Pancreas (tissue), 10 donors: Measurements from ENCODE around the gene DEFB127. TPM values are rescaled to one million over a fixed set of nuclear protein-coding genes. Genes with fewer than 3 reads are reported as not detected.
"Not testable (repeated sequence)": the region's sequence is repeated elsewhere in the genome, so short reads cannot be mapped to it uniquely, and the experiment has no call there.

Experiments
- ATAC-seq, 4 donors: fragments of 200-7000 bp; cut with Tn5 transposase; one replicate each; pipeline versions ENCODE4 v1.8.0 to v1.9.1; 2020; ENCODE audit warnings: mild to moderate bottlenecking in 4 of 4, moderate library complexity in 4 of 4
- DNase-seq, 6 donors: peaks; one replicate each; pipeline ENCODE4 v3.0.0-alpha.2; 2020
- FAIRE-seq: peaks from 2 replicates; lab custom pipeline; 2012; peaks lifted over from hg19 to GRCh38; lab: Jason Lieb, UNC
- H3K27ac ChIP-seq, 4 donors: fragments of 200-600 bp; sonication (generic); 1 replicate in 3 of 4; 2 replicates in 1 of 4; pipeline versions ENCODE4 v1.5.0 to v1.8.0; 2020
- H3K27me3 ChIP-seq, 4 donors: fragments of 200-600 bp; one replicate each; pipeline ENCODE4 v1.8.0; 2021
- H3K36me3 ChIP-seq, 3 donors: fragments of 200-600 bp; sonication (generic) in 1 of 3; one replicate each; pipeline versions ENCODE4 v1.5.0 to v1.8.0; 2020 to 2021
- H3K4me1 ChIP-seq, 3 donors: fragments of 200-600 bp; one replicate each; pipeline ENCODE4 v1.8.0; 2021
- H3K4me3 ChIP-seq, 4 donors: fragments of 200-600 bp; sonication (generic) in 2 of 4; one replicate each; pipeline versions ENCODE4 v1.5.0 to v1.8.0; 2020 to 2021
- H3K9me3 ChIP-seq, 4 donors: fragments of 200-600 bp; one replicate each; pipeline ENCODE4 v1.8.0; 2021
- CTCF ChIP-seq, 4 donors: fragments of 200-600 bp; sonication (generic) in 3 of 4; IDR thresholded peaks; one replicate each; pipeline versions ENCODE4 v1.5.0 to v1.8.0; 2021; ENCODE audit warnings: antibody characterized with exemption in 4 of 4
- WGBS, 2 donors: extraction: QIAGEN DNeasy Blood & Tissue Kit; methylation state at CpG; one replicate each; pipeline ENCODE4 v1.1.7; 2013; 5-methylcytosine and 5-hydroxymethylcytosine counted together
- intact Hi-C, 3 donors: fragments of 100-400 bp; cut with DNase I; formaldehyde crosslinking; loops; one replicate each; pipeline versions ENCODE4 v1.11.1 to v1.14.2; 2022
- polyA plus RNA-seq, 2 donors: library from polyadenylated mRNA; stranded (reverse); fragments of 200-250 nt; gene quantifications; one replicate each; pipeline ENCODE4 v1.2.3, GENCODE V29; 2013
- total RNA-seq, 6 donors: library from RNA; stranded (reverse); fragmentation: NEBNext Ultra II Directional in 4 of 6; extraction: Animal tissue kit (Norgen Biotek cat#: 25700) in 4 of 6; gene quantifications; one replicate each; pipeline versions ENCODE4 v1.2.1 to v1.2.4, GENCODE V29; 2021 to 2023
- donor health status: healthy with polysubstance abuse.
- donor health status: DM: no; HTN: no; CAD: no; lungs with moderate emphysema.
- donor health status: DM: no; HTN: no; CAD: no.
- donor health status: control.
- donor health status: control.
- donor health status: Bipolar disorder and iron deficiency.
- donor health status: DM: yes; HTN: yes; CAD: no.
- donor health status: DM: no; HTN: no; CAD: no.
- donor health status: DM: no; HTN: no; CAD: no.
- donor health status: DM: yes; HTN: yes; CAD: no.

DEFB127 gene
- total RNA-seq (not detected), polyA plus RNA-seq (not detected)

- Histone ChIP-seq H3K27me3 (peaks cover 0 to 3% (median 0%) of the 10 kb centered on the region in 4 donors), H3K36me3 (no peaks in the 10 kb centered on the region), H3K4me1 (no peaks in the 10 kb centered on the region), H3K9me3 (no peaks in the 10 kb centered on the region), H3K4me3 (no peak within 1 kb of the TSS), H3K27ac (no peak within 1 kb of the TSS)
- DNase-seq (no peak), FAIRE-seq (no peak), ATAC-seq (no peak)
- 89 to 92% methylated on average over 5 of the region's 5 CpGs for WGBS, 2 donors
- TF ChIP-seq CTCF (IDR thresholded peaks at IDR 0.05): no peak
- intact Hi-C loops: no loop called here
Observed at GRCh38 chr20:157154-157553, at the start of gene DEFB127. Gene DEFB127, plus strand, starts transcription at chr20:157454. Its CDS starts 91 bp downstream, at chr20:157545.

- Histone ChIP-seq H3K27ac (no peak overlapping the region), H3K9me3 (no peaks in the 10 kb centered on the region), H3K4me3 (no peak overlapping the region), H3K27me3 (no peaks in the 10 kb centered on the region), H3K36me3 (no peaks in the 10 kb centered on the region), H3K4me1 (no peaks in the 10 kb centered on the region)
- TF ChIP-seq CTCF (IDR thresholded peaks at IDR 0.05): no peak
- no peak for DNase-seq
- intact Hi-C loops: no loop called here
- ATAC-seq: no peak
- no peak for FAIRE-seq
Observed at GRCh38 chr20:112396-112795, 44.9 kb upstream of the DEFB127 start.

- DNase-seq (no peak), ATAC-seq (no peak), FAIRE-seq (no peak)
- intact Hi-C loops: no loop called here
- no peaks in the 10 kb centered on the region for H3K4me1 ChIP-seq
- TF ChIP-seq CTCF (IDR thresholded peaks at IDR 0.05): no peak
- H3K36me3 ChIP-seq: no peaks in the 10 kb centered on the region
- no peak overlapping the region for H3K27ac ChIP-seq
- no peak overlapping the region for H3K4me3 ChIP-seq
- peaks cover 0 to 11% (median 3%) of the 10 kb centered on the region in 4 donors for H3K27me3 ChIP-seq
- H3K9me3 ChIP-seq: no peaks in the 10 kb centered on the region
Observed at GRCh38 chr20:117518-117917, 39.7 kb upstream of the DEFB127 start.

GRCh38 chr20:129786-130323 lies 27.4 kb upstream of the DEFB127 start:
- H3K27me3 ChIP-seq, H3K9me3 ChIP-seq, FAIRE-seq, H3K36me3 ChIP-seq, ATAC-seq, H3K27ac ChIP-seq, H3K4me3 ChIP-seq, H3K4me1 ChIP-seq, DNase-seq, intact Hi-C loops: not testable (repeated sequence)
- 78% methylated on average over 20 to 28 of the region's 28 CpGs for WGBS, 2 donors

GRCh38 chr20:137668-138490 lies 19.4 kb upstream of the DEFB127 start:
- DNase-seq: no peak
- no peak for TF ChIP-seq CTCF (IDR thresholded peaks at IDR 0.05)
- FAIRE-seq: no peak
- H3K4me3 ChIP-seq: no peak overlapping the region
- no peaks in the 10 kb centered on the region for H3K4me1 ChIP-seq
- no peak for ATAC-seq
- no peaks in the 10 kb centered on the region for H3K9me3 ChIP-seq
- peaks cover 0 to 25% (median 0%) of the 10 kb centered on the region in 4 donors for H3K27me3 ChIP-seq
- 56 to 61% methylated on average over 11 of the region's 11 CpGs for WGBS, 2 donors
- no peaks in the 10 kb centered on the region for H3K36me3 ChIP-seq
- intact Hi-C loops: no loop called here
- no peak overlapping the region for H3K27ac ChIP-seq
